Endothelial cell of umbilical vein (primary cell): ENCODE measurements around the gene ATAD3A. TPM values are rescaled to one million over a fixed set of nuclear protein-coding genes. Genes with fewer than 3 reads are reported as not detected.

Experiments used
- BruUV-seq: library from RNA; stranded (reverse); fragments of 400-500 nt; replicated peaks from 2 replicates; lab custom pipeline; 2021; lab: Mats Ljungman, UMichigan
- CTCF ChIA-PET: fragments of 300-600, 350-600 bp; sonication (Branson Sonifier 250); formaldehyde crosslinking; loops from one replicate; lab custom pipeline; 2021; ENCODE audit warnings: antibody characterized with exemption, inconsistent platforms; lab: Charles Lee
- POLR2A ChIA-PET: fragments of 300-600, 350-600 bp; sonication (Branson Sonifier 250); formaldehyde crosslinking; loops from one replicate; lab custom pipeline; 2021; ENCODE audit warnings: antibody characterized with exemption, inconsistent platforms; lab: Charles Lee
- DNase-seq: peaks from one replicate; pipeline ENCODE4 v3.0.0-alpha.2; 2011; ENCODE audit warnings: low read depth, low spot score
- FAIRE-seq: peaks from 2 replicates; lab custom pipeline; 2011; peaks lifted over from hg19 to GRCh38; lab: Jason Lieb, UNC
- H2AFZ ChIP-seq: 2 replicates; pipeline ENCODE4 v1.6.0; 2012; ENCODE audit warnings: low read depth, low read length, control low read depth, inconsistent platforms
- H3K27ac ChIP-seq: 2 replicates; pipeline ENCODE4 v1.5.1; 2011; ENCODE audit warnings: low read depth, mild to moderate bottlenecking, control low read depth, low read length, moderate library complexity; ENCODE audit not compliant: insufficient read depth
- H3K27me3 ChIP-seq, 2 experiments: 2 replicates each; pipeline versions ENCODE4 v1.6.0 to v1.6.1; 2011; ENCODE audit warnings: low read length in 2 of 2, mixed read lengths in 1 of 2; ENCODE audit not compliant: control insufficient read depth in 2 of 2, insufficient read depth in 2 of 2
- H3K36me3 ChIP-seq, 2 experiments: 2 replicates in 1 of 2; 3 replicates in 1 of 2; pipeline ENCODE4 v1.5.1; 2011; ENCODE audit warnings: low read length in 2 of 2, mild to moderate bottlenecking in 1 of 2, moderate library complexity in 1 of 2; ENCODE audit not compliant: control insufficient read depth in 2 of 2, insufficient read depth in 2 of 2; ENCODE audit errors: extremely low read depth in 1 of 2
- H3K4me1 ChIP-seq: 3 replicates; pipeline ENCODE4 v1.5.1; 2011; ENCODE audit warnings: mild to moderate bottlenecking, low read length; ENCODE audit not compliant: control insufficient read depth, insufficient read depth; ENCODE audit errors: extremely low read depth
- H3K4me2 ChIP-seq: 2 replicates; pipeline ENCODE4 v1.6.1; 2011; ENCODE audit warnings: low read length, control low read depth, mixed read lengths; ENCODE audit not compliant: insufficient read depth
- H3K4me3 ChIP-seq, 3 experiments: fragments of 200-600 bp in 1 of 3; sonication (generic), shearing (Covaris generic) in 1 of 3; replicated peaks in 1 of 3; 2 replicates each; pipeline ENCODE4 v1.5.1; 2011 to 2016; ENCODE audit warnings: control low read depth in 3 of 3, low read length in 3 of 3, mild to moderate bottlenecking in 2 of 3, inconsistent platforms in 1 of 3, low read depth in 1 of 3, moderate library complexity in 1 of 3; ENCODE audit not compliant: insufficient read depth in 1 of 3
- H3K79me2 ChIP-seq: 2 replicates; pipeline ENCODE4 v1.6.0; 2012; ENCODE audit warnings: low read length, inconsistent platforms; ENCODE audit not compliant: control insufficient read depth, insufficient read depth
- H3K9ac ChIP-seq: replicated peaks from 2 replicates; pipeline ENCODE3; 2011; ENCODE audit warnings: low read length, control low read depth; ENCODE audit not compliant: insufficient read depth; ENCODE audit errors: extremely low read depth
- H3K9me1 ChIP-seq: replicated peaks from 3 replicates; pipeline ENCODE4 v1.6.0; 2011; ENCODE audit warnings: mild to moderate bottlenecking, low read length; ENCODE audit not compliant: control insufficient read depth, insufficient read depth; ENCODE audit errors: extremely low read depth
- H3K9me3 ChIP-seq: replicated peaks from 2 replicates; pipeline ENCODE4 v1.5.1; 2012; ENCODE audit warnings: low read length, inconsistent platforms; ENCODE audit not compliant: control insufficient read depth, insufficient read depth
- H4K20me1 ChIP-seq: replicated peaks from 2 replicates; pipeline ENCODE3; 2011; ENCODE audit warnings: mild to moderate bottlenecking, low read length; ENCODE audit not compliant: control insufficient read depth, insufficient read depth; ENCODE audit errors: extremely low read depth
- CTCF ChIP-seq, 2 donors: IDR thresholded peaks; 1 replicate in 1 of 2; 2 replicates in 1 of 2; pipeline ENCODE4 v1.5.1; 2011; ENCODE audit warnings: low read length in 2 of 2, mild to moderate bottlenecking in 2 of 2, moderate library complexity in 2 of 2, control low read depth in 1 of 2, inconsistent platforms in 1 of 2, low read depth in 1 of 2; ENCODE audit not compliant: insufficient read depth in 1 of 2; ENCODE audit errors: extremely low read depth in 1 of 2
- EZH2 ChIP-seq: IDR thresholded peaks from 2 replicates; pipeline ENCODE4 v1.6.1; 2012; ENCODE audit warnings: borderline replicate concordance, low read depth, mild to moderate bottlenecking, moderate library complexity, low read length, inconsistent platforms; ENCODE audit not compliant: severe bottlenecking
- FOS ChIP-seq: IDR thresholded peaks from 2 replicates; pipeline ENCODE4 v1.6.1; 2011; ENCODE audit warnings: mild to moderate bottlenecking, low read length, moderate library complexity, borderline replicate concordance; ENCODE audit not compliant: insufficient read depth
- GATA2 ChIP-seq: IDR thresholded peaks from 2 replicates; pipeline ENCODE4 v1.7.0; 2011; ENCODE audit warnings: low read depth, mild to moderate bottlenecking, moderate library complexity, mixed read lengths, low read length; ENCODE audit not compliant: insufficient read length, insufficient read depth
- JUN ChIP-seq: IDR thresholded peaks from 2 replicates; pipeline ENCODE4 v1.6.1; 2011; ENCODE audit warnings: borderline replicate concordance, low read depth; ENCODE audit not compliant: insufficient read length, insufficient read depth
- MAX ChIP-seq: IDR thresholded peaks from 2 replicates; pipeline ENCODE4 v1.6.1; 2011; ENCODE audit not compliant: insufficient read depth, insufficient read length
- MYC ChIP-seq: IDR thresholded peaks from one replicate; pipeline ENCODE4 v1.6.1; 2011; ENCODE audit warnings: mild to moderate bottlenecking, low read depth, low read length
- POLR2A ChIP-seq: IDR thresholded peaks from 2 replicates; pipeline ENCODE4 v1.6.1; 2012; ENCODE audit warnings: low read depth, mild to moderate bottlenecking, control low read depth, low read length
- POLR2AphosphoS5 ChIP-seq: IDR thresholded peaks from 2 replicates; pipeline ENCODE4 v1.6.1; 2012; ENCODE audit warnings: low read depth, mild to moderate bottlenecking, control low read depth, low read length, moderate library complexity; ENCODE audit not compliant: insufficient read depth
- dilution Hi-C: fragments of 300-500 bp; cut with MboI; formaldehyde crosslinking; loops from one replicate; pipeline ENCODE4 v1.15.0; 2019; ENCODE audit warnings: low sequenced_read_pairs; ENCODE audit not compliant: extremely low pct_ligation_motif_present
- intact Hi-C: fragments of 100-400 bp; cut with micrococcal nuclease; formaldehyde crosslinking; loops from one replicate; pipeline ENCODE4 v1.10.0; 2022
- polyA plus RNA-seq, 4 experiments: library from polyadenylated mRNA; depleted of rRNA in 3 of 4; stranded (reverse) in 3 of 4; unstranded in 1 of 4; fragments of >200 nt; gene quantifications; 2 replicates each; pipeline versions ENCODE4 v1.2.1 to v1.2.3, GENCODE V29; 2011 to 2012; ENCODE audit warnings: missing spikeins in 1 of 4
- total RNA-seq: library from RNA; stranded (reverse); gene quantifications from 2 replicates; pipeline ENCODE4 v1.2.3, GENCODE V29; 2021

Gene ATAD3A
- total and polyA plus RNA-seq, 2 donors (not counting 3 experiments of a cell fraction or from before 2014, with no cell fraction given): 24.9 to 55.2 TPM

GRCh38 chr1:1542766-1543705 lies 31.1 kb downstream of the ATAD3A start:
- Histone ChIP-seq H3K9ac (no peak overlapping the region), H3K4me2 (no peak overlapping the region), H3K9me1 (no peaks in the 10 kb centered on the region), H3K4me1 (peaks cover 14% of the 10 kb centered on the region), H3K4me3 (no peak overlapping the region), H3K27me3 (no peaks in the 10 kb centered on the region), H4K20me1 (no peaks in the 10 kb centered on the region), H2AFZ (no peak overlapping the region), H3K79me2 (peaks cover 7% of the 10 kb centered on the region), H3K36me3 (peaks cover 0 to 8% of the 10 kb centered on the region in 2 experiments), H3K9me3 (no peaks in the 10 kb centered on the region), H3K27ac (no peak overlapping the region)
- FAIRE-seq: no peak
- TF ChIP-seq MAX (no peak), POLR2A (no peak), EZH2 (no peak), MYC (no peak), FOS (no peak), JUN (no peak), CTCF (IDR thresholded peaks at IDR 0.05; ENCODE audit: extremely low read depth in 1 of 2, insufficient read depth in 1 of 2, low read depth in 1 of 2, low read length in 2 of 2) (no peak), POLR2AphosphoS5 (no peak), GATA2 (no peak)
- POLR2A ChIA-PET: no interaction called here
- CTCF ChIA-PET: no interaction called here
- DNase-seq: no peak
- no TSS peak for BruUV-seq
- dilution Hi-C loops (no loop called here), intact Hi-C loops (no loop called here)
